Measurements from ENCODE around the gene MAB21L4.

- TF ChIP-seq CTCF (IDR thresholded peaks at IDR 0.05) (no peak), POLR2A (IDR thresholded peaks at IDR 0.05) (no peak)
These were observed 1.9 kb downstream of the MAB21L4 start for GRCh38 chr2:240894006-240894405.
